ENCODE data around the gene ITGA11. TPM values are rescaled to one million over a fixed set of nuclear protein-coding genes. Genes with fewer than 3 reads are reported as not detected.
"Not testable (repeated sequence)": the region's sequence is repeated elsewhere in the genome, so short reads cannot be mapped to it uniquely, and the experiment has no call there.

Gene ITGA11
- polyA plus RNA-seq, 3 donors, result 3.1 to 4.4 (median 3.4) TPM

DNA sequence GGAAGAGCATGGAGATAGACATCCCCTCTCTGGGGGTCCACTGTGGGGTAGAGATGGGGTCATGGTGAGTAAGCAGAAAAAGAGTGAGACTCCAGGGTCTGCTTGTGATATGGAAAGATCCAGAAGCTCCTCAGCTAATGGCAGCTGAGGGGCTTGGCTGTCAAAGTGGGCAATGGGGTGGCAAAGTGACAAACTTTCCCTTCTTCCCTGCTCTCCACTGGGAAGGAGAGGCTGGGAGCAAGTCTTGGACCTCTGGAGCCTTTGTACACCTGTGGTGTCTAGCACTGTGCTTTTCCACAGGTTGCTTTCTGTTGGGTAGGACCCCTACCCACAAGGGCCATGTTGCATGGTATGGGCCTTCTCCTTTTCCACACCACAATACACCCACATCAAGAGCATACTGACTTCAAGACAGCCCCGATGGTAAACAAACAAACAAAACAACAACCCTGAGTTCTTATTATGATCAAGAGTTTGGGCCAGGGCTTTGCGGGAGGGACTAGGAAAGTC is 3.5 kb downstream of the ITGA11 start:
- DNase-seq (ENCODE audit: extremely low read depth in 1 of 11, low read depth in 9 of 11, low spot score in 4 of 11), result no peak

- DNase-seq (ENCODE audit: extremely low read depth in 1 of 11, low read depth in 9 of 11, low spot score in 4 of 11), result no peak
Observed at GRCh38 chr15:68427963-68428362, 4.0 kb downstream of the ITGA11 start.

GRCh38 chr15:68427366-68427765 is 4.6 kb downstream of the ITGA11 start:
- no peak for DNase-seq (ENCODE audit: extremely low read depth in 1 of 11, low read depth in 9 of 11, low spot score in 4 of 11)

- DNase-seq (ENCODE audit: extremely low read depth in 1 of 11, low read depth in 9 of 11, low spot score in 4 of 11), result no peak
Observed at GRCh38 chr15:68426116-68426515, 5.8 kb downstream of the ITGA11 start.

DNA sequence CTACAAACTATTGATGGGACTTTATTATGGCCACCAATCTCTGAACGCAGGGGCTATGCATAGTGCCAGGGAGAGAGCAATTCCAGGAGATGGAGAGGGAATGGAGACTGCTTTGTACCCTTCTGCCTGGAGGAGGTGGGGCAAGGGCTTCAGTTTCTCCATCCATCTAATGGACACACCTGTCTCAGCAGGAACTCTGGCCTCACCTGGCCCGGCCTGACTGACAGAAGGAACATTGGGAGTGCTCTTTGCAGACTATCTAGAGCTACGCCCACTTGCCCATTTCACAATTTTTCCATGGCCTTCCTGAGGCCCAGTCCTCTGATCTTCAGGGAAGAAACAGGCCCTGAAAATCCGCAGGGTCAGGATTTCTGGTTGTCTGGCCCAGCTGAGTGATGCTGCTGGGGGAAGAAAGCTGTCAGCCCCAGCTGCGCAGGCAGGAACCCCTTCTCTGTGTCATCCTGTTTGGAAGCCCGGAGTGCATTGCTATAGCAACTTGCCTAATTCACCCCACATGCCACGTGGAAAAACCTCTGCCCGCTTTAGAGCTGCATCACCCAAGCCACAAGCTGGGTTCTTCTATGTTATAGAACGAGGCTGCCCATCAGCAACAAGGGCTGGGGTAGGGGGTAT is 6.4 kb downstream of the ITGA11 start:
- no peak for DNase-seq (ENCODE audit: extremely low read depth in 1 of 11, low read depth in 9 of 11, low spot score in 4 of 11)

DNA sequence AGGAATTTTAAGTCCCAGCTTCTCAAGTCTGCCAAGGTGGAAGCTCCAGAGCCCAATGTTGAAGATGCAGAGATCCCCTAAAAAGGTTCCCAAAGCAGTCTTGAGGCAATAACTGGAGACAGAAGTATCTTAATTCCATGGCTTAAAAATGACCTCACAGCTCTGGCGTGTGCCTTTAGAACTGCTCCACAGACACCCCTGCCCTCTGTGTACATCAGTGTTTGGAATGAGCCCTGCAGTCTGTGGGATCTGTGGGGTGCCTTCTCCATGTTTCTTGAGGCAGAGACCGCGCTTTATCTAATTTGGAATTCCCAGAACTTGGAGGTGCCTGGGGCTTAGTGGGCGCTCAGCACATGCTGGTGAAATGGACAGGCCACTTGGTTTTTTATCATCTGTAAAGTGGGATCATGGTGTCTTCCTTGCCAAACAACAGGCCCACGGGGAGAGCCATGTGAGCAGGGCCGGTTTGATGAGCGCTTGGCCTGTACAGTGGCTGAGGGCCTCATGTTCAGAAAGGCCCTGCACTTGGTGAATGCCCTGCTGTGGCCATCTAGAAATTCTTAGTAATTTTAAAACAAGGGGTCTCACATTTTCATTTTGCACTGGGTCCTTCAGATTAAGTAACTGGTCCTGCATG is 7.1 kb downstream of the ITGA11 start:
- no peak for DNase-seq (ENCODE audit: extremely low read depth in 1 of 11, low read depth in 9 of 11, low spot score in 4 of 11)

DNA sequence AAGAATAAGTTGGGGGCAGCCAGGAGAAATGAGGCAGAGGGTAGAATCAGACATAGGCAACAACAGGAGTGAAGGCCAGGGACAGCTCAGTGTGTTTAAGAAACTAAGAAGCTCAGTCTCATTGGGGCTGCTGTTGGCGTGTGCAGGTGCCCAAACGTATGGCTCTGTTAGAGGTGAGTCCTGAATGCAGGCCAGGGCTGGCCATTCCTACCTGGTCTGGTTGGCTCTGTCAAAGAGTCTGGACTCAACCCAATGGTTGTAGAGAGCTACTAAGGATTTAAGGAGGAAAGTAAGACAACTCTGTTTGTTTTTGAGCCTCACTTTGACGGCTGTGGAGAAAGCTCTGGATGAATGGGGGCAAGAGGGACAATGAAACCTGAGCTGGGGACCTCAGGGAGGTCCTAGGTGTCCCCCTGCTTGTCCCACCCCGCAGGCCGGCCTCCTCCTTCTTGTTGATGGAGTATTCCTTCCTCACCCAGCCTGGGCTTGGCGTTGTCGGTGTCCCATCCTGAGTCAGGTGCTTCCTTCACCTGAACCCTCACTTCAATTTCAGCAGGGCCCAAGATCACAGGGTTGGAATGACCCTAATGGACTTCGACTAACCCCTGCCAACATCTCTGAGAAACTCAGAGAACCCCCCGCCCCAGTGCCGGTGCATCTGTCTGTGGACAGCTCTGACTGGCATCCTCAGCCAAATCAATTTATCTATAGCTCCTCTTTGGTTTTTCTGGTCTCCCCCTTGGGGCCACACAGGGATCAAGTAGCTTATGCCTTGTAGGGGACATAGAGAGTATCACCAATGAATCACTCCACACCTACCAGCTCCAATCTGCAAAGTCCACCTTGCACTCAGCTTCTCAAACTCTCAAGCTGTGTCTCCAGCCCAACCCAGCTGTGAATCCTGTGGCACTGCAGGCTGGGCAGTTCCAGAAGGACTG is 8.3 kb downstream of the ITGA11 start:
- no peak for DNase-seq (ENCODE audit: extremely low read depth in 1 of 11, low read depth in 9 of 11, low spot score in 4 of 11)

GRCh38 chr15:68422403-68423145 is 9.4 kb downstream of the ITGA11 start:
- not testable (repeated sequence) for DNase-seq (ENCODE audit: extremely low read depth in 1 of 11, low read depth in 9 of 11, low spot score in 4 of 11)

DNA sequence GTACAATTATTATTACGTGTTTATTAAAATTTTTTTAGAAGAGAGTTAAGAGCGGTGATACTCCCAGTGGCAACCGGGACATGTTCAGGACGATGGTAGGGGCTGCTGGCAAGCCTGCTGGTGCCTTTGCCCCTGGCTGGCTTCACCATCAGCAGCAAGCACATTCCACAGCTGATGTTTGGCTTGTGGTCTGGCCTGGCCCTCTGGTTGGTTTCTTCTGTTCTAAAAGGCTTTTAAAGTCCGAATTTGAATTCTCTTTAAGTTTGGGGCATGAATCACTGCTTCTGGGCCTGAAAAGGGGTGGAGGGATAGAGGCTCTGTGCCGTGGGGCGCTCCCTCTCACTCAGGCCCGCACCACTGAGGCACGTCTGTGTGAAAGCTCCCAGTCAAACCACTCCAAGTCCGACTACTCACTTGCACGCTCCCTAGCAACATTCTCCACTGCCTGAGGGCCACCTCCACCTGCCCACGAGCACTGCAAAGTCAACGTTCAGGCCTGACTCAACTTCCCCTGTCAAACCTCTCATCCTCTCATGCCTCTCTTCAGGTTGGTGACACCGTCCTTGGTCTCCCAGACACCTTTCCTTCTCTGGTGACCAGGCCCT is 10.1 kb downstream of the ITGA11 start:
- no peak for DNase-seq (ENCODE audit: extremely low read depth in 1 of 11, low read depth in 9 of 11, low spot score in 4 of 11)

- no peak for DNase-seq (ENCODE audit: extremely low read depth in 1 of 11, low read depth in 9 of 11, low spot score in 4 of 11)
Observed at GRCh38 chr15:68421115-68421551, 10.8 kb downstream of the ITGA11 start.

GRCh38 chr15:68420186-68420684 is 11.7 kb downstream of the ITGA11 start:
- no peak for DNase-seq (ENCODE audit: extremely low read depth in 1 of 11, low read depth in 9 of 11, low spot score in 4 of 11)

DNA sequence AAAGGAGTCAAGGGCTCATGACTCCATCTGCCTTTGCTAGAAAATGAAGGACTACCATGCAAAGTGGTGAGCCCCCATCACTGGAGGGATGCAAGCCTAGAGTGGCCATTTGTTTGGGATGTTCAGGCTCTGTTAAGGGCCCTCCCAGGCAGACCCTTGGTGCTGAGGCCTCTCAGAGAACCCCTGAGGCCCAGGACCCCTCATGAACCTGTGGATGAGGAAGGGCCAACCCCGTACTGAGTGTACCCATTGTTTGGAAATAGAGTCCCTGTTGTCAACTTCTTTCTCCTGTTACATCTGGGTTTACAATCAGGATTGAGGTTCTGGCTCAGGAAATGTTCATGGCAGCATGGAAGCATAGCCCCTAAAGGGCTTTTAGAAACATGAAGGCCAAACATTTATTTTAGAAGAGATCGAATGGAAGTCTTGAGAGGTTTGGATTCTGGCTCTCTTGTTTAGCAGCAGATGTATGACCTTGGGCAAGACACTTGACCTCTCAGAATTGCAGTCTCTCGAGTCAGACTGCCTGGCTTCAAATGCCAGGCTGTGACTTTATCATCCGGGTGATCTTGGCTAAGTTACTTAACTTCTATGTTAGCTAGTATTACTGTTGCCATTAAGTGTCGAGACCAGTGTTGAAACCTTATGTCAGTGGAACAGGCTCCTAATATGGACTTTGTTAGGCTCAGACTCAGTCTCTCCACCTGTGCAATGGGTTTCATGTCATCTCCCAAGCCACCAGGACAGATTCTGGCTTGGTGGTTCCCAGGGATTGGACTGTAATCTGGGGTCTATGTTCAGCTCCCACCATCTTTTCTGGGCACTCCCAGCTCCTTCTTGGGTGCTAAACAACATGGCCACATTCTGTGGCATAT is 12.4 kb downstream of the ITGA11 start:
- no peak for DNase-seq (ENCODE audit: extremely low read depth in 1 of 11, low read depth in 9 of 11, low spot score in 4 of 11)

DNA sequence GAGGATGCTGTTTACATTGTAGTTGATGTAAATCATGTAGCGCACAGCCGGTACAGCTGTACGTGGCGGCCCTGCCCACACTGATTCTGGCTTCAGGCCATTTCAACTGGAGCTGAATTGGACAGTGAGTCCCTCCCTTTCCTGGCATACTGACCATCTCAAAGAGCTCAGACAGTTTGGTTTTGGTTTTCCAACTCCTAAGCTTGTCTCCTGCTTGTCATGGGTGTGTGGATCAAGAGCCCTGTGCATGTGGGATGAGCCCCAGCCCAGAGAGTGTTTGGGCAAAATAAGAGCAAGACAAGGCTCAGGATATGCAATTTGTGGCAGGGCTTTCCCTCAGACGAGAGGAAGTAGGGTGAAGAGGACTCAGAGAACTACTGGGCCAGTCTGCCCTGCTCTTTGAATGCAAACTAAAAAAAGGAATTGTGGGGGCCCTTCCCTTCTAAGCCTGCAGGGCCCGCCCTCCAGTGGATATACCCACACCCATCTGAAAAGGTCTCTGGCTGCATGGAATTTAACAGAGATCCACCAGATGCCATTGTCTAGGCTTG is 13.3 kb downstream of the ITGA11 start:
- DNase-seq (ENCODE audit: extremely low read depth in 1 of 11, low read depth in 9 of 11, low spot score in 4 of 11), result peak in 4 of 11 donors; percentile 26 to 51 (median 42)

- DNase-seq (ENCODE audit: extremely low read depth in 1 of 11, low read depth in 9 of 11, low spot score in 4 of 11), result no peak
Observed at GRCh38 chr15:68417897-68418296, 14.1 kb downstream of the ITGA11 start.

DNA sequence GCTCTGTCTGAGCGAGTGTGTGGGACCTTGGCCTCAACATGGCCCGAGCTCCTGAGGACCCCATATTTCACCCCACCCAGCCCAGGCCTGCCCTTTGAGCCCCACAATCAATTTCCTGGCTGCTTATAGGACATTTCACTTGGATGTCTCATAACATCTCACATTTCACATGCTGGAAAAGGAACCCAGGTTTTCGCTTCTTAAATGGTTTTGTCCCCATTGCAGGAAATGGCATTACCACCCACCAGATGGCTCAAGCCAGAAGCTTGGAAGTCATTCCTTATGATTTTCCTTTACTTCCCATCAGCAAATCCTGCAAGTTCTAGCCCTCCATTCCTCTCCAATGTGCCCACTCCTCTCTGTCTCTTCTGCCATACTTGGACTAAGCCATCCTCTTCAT is 14.9 kb downstream of the ITGA11 start:
- no peak for DNase-seq (ENCODE audit: extremely low read depth in 1 of 11, low read depth in 9 of 11, low spot score in 4 of 11)

DNA sequence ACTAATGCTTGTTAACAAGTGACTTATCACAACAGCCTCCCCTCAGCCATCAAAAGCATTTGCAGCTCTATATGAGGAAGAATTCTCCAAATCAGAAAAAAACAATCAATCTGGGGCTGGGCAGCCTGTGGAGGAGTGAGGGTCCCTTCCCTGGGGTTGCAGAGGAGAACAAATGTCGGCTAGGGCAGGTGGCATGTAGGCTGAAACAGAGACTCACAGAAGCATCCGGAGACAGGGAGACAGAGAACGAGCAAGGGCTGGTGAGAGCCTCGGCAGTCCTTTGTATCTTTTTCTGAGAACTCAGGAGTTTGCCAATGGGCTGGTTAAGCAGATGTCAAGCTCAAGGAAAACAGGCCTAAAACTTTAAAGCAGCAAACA is 15.8 kb downstream of the ITGA11 start:
- DNase-seq (ENCODE audit: extremely low read depth in 1 of 11, low read depth in 9 of 11, low spot score in 4 of 11), result no peak

DNA sequence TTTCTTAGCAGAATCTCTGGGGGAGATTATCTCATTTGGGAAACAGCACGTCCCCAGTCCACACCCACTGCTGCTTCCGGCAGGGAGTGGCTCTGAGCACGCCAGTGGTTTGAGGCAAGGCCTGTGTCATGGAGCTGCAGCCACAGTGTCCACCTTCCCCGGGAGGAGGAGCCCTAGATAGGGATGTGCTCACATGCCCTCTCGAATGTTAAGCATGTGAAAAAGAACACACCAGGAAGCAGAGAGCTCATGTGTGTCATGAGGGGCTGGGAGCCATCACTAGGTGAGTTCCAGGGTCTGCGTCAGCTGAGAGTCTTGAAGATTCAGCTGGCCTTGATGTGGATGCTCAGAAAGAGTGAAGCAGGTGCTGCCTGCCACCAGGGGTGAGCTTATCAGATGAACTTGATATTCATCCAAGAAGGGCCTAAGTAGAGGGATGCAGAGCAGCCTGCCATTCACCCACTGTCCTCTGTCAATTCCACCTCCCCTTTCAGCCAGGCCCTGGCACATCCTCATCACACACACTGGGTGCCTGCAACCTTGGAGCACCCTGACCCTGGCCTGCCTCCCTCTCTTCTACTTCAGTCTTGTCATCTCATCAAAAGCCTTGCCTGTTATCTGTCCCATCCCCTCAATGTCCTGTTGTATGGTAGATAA is 16.3 kb downstream of the ITGA11 start:
- no peak for DNase-seq (ENCODE audit: extremely low read depth in 1 of 11, low read depth in 9 of 11, low spot score in 4 of 11)
